ENCODE measurements around the gene ADCK1. TPM values are rescaled to one million over a fixed set of nuclear protein-coding genes. Genes with fewer than 3 reads are reported as not detected.

Gene ADCK1
- total and polyA plus RNA-seq, 9 of the 15 experiments (the other 6 are each of a cell fraction or from before 2014, with no cell fraction given): 2.8 to 8.9 (median 4.3) TPM

GRCh38 chr14:77859934-77860570, 60.1 kb downstream of the ADCK1 start (continued):
- TF ChIP-seq, protein P1, sequence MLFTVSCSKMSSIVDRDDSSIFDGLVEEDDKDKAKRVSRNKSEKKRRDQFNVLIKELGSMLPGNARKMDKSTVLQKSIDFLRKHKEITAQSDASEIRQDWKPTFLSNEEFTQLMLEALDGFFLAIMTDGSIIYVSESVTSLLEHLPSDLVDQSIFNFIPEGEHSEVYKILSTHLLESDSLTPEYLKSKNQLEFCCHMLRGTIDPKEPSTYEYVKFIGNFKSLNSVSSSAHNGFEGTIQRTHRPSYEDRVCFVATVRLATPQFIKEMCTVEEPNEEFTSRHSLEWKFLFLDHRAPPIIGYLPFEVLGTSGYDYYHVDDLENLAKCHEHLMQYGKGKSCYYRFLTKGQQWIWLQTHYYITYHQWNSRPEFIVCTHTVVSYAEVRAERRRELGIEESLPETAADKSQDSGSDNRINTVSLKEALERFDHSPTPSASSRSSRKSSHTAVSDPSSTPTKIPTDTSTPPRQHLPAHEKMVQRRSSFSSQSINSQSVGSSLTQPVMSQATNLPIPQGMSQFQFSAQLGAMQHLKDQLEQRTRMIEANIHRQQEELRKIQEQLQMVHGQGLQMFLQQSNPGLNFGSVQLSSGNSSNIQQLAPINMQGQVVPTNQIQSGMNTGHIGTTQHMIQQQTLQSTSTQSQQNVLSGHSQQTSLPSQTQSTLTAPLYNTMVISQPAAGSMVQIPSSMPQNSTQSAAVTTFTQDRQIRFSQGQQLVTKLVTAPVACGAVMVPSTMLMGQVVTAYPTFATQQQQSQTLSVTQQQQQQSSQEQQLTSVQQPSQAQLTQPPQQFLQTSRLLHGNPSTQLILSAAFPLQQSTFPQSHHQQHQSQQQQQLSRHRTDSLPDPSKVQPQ (CRISPR knock-in tag; IDR thresholded peaks at IDR 0.05; ENCODE audit: borderline replicate concordance): no peak
- TF ChIP-seq, protein P2, sequence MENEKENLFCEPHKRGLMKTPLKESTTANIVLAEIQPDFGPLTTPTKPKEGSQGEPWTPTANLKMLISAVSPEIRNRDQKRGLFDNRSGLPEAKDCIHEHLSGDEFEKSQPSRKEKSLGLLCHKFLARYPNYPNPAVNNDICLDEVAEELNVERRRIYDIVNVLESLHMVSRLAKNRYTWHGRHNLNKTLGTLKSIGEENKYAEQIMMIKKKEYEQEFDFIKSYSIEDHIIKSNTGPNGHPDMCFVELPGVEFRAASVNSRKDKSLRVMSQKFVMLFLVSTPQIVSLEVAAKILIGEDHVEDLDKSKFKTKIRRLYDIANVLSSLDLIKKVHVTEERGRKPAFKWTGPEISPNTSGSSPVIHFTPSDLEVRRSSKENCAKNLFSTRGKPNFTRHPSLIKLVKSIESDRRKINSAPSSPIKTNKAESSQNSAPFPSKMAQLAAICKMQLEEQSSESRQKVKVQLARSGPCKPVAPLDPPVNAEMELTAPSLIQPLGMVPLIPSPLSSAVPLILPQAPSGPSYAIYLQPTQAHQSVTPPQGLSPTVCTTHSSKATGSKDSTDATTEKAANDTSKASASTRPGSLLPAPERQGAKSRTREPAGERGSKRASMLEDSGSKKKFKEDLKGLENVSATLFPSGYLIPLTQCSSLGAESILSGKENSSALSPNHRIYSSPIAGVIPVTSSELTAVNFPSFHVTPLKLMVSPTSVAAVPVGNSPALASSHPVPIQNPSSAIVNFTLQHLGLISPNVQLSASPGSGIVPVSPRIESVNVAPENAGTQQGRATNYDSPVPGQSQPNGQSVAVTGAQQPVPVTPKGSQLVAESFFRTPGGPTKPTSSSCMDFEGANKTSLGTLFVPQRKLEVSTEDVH (IDR thresholded peaks at IDR 0.05; ENCODE audit: low read depth, partially characterized antibody): no peak
- 0 out of 2 replicates have a peak, but pooled peaks have one; percentile 15 for TF ChIP-seq GATA2 (CRISPR knock-in tag; IDR thresholded peaks at IDR 0.05)
- peak; percentile 58 for TF ChIP-seq EP300 (IDR thresholded peaks at IDR 0.05; ENCODE audit: low read length)
- 0 out of 2 replicates have a peak, but pooled peaks have one; percentile 7 for TF ChIP-seq BCOR (IDR thresholded peaks at IDR 0.05)
- TF ChIP-seq MCM7 (IDR thresholded peaks at IDR 0.05): no peak
- TF ChIP-seq KDM1A (IDR thresholded peaks at IDR 0.05): peak in 1 of 2 experiments; percentile 14; a peak in 2 of 4 replicates
- TF ChIP-seq NCOR1 (IDR thresholded peaks at IDR 0.05): peak; percentile 58
- TF ChIP-seq POU5F1 (IDR thresholded peaks at IDR 0.05; ENCODE audit: borderline replicate concordance, low read depth, low read length, partially characterized antibody): no peak
- no peak for TF ChIP-seq CREB1 (IDR thresholded peaks at IDR 0.05)
- no peak for TF ChIP-seq CREB1 (CRISPR knock-in tag; IDR thresholded peaks at IDR 0.05)
- TF ChIP-seq, protein P3, sequence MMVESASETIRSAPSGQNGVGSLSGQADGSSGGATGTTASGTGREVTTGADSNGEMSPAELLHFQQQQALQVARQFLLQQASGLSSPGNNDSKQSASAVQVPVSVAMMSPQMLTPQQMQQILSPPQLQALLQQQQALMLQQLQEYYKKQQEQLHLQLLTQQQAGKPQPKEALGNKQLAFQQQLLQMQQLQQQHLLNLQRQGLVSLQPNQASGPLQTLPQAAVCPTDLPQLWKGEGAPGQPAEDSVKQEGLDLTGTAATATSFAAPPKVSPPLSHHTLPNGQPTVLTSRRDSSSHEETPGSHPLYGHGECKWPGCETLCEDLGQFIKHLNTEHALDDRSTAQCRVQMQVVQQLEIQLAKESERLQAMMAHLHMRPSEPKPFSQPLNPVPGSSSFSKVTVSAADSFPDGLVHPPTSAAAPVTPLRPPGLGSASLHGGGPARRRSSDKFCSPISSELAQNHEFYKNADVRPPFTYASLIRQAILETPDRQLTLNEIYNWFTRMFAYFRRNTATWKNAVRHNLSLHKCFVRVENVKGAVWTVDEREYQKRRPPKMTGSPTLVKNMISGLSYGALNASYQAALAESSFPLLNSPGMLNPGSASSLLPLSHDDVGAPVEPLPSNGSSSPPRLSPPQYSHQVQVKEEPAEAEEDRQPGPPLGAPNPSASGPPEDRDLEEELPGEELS (CRISPR knock-in tag; IDR thresholded peaks at IDR 0.05; ENCODE audit: borderline replicate concordance): no peak
- TF ChIP-seq, protein P4, sequence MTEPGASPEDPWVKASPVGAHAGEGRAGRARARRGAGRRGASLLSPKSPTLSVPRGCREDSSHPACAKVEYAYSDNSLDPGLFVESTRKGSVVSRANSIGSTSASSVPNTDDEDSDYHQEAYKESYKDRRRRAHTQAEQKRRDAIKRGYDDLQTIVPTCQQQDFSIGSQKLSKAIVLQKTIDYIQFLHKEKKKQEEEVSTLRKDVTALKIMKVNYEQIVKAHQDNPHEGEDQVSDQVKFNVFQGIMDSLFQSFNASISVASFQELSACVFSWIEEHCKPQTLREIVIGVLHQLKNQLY (CRISPR knock-in tag; conservative IDR thresholded peaks at IDR 0.05): no peak
- peak; percentile 69 for TF ChIP-seq CBFA2T3 (IDR thresholded peaks at IDR 0.05)
- 0 out of 2 replicates have a peak, but pooled peaks have one; percentile 51 for TF ChIP-seq SMAD4 (CRISPR knock-in tag; conservative IDR thresholded peaks at IDR 0.05)
- TF ChIP-seq STAT5A (IDR thresholded peaks at IDR 0.05; ENCODE audit: borderline replicate concordance, low read length): peak; percentile 42; the same call in 1 of the 2 replicates
- TF ChIP-seq, protein P5, sequence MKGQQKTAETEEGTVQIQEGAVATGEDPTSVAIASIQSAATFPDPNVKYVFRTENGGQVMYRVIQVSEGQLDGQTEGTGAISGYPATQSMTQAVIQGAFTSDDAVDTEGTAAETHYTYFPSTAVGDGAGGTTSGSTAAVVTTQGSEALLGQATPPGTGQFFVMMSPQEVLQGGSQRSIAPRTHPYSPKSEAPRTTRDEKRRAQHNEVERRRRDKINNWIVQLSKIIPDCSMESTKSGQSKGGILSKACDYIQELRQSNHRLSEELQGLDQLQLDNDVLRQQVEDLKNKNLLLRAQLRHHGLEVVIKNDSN (CRISPR knock-in tag; IDR thresholded peaks at IDR 0.05): no peak

Measured in K562 (cell line).